ENCODE measurements around the gene ZBTB34.
A peak's percentile ranks its signal among the peaks of the same experiment; 100 is the strongest.

Gene ZBTB34

GRCh38 chr9:126877418-126877817 is 17.0 kb downstream of the ZBTB34 start:
- peak; percentile 23 for DNase-seq (ENCODE audit: low spot score)

- no peak for DNase-seq (ENCODE audit: low spot score)
Observed at GRCh38 chr9:126879288-126879687, 18.8 kb downstream of the ZBTB34 start.

- no peak for DNase-seq (ENCODE audit: low spot score)
Observed at GRCh38 chr9:126880226-126880946, 19.9 kb downstream of the ZBTB34 start.

- DNase-seq (ENCODE audit: low spot score) = no peak
Observed at GRCh38 chr9:126880947-126881332, 20.5 kb downstream of the ZBTB34 start.

- DNase-seq (ENCODE audit: low spot score) = no peak
Observed at GRCh38 chr9:126882746-126883145, 22.3 kb downstream of the ZBTB34 start.

GRCh38 chr9:126883636-126884035 is 23.2 kb downstream of the ZBTB34 start:
- no peak for DNase-seq (ENCODE audit: low spot score)

DNA sequence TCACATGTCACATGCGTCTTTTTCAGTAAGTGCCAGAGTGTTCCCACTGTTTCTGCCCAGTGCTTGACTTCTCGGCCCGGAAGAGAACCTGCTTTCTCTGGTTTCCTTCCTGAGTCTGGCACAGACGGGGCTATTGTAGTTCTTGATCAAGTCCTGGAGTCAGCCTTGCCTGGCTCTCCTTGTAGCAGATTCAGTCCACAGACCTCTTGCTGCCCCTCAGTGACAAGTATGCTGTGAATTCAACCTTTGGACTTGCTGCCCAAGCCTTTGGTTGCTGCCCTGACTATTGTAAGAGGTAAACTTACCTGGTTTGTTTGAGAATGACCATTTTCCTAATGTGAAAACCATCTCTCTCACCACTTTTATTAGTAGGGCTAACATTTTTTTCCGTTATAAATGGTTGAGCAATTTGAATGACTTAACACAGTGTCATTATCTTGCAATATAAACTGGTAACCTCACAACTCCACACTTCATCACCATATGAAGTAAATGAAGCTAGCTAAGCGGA is 24.7 kb downstream of the ZBTB34 start:
- no peak for DNase-seq (ENCODE audit: low spot score)

- no peak for DNase-seq (ENCODE audit: low spot score)
Observed at GRCh38 chr9:126886034-126886822, 25.8 kb downstream of the ZBTB34 start.

DNA sequence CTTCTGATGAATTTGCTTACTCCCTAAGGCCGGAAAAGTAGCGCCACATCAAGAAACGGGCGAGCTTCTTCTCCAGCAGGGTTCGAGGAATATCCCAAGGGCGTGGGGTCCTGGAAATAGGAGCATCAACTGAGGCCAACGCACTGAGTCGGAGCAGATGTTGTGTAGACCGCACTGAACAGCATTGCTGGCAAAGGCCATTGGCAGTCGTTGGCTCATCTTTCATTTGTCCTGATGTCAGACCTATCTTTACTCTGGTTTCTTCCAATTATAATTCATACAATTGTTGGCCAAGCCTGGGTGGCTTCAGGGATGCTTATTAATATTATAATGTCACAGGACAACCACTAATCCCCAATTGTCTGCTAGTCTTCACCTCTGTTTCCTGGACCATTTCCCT is 26.5 kb downstream of the ZBTB34 start:
- DNase-seq (ENCODE audit: low spot score) = no peak

- DNase-seq (ENCODE audit: low spot score) = no peak
Observed at GRCh38 chr9:126891676-126892075, 31.2 kb downstream of the ZBTB34 start.

DNA sequence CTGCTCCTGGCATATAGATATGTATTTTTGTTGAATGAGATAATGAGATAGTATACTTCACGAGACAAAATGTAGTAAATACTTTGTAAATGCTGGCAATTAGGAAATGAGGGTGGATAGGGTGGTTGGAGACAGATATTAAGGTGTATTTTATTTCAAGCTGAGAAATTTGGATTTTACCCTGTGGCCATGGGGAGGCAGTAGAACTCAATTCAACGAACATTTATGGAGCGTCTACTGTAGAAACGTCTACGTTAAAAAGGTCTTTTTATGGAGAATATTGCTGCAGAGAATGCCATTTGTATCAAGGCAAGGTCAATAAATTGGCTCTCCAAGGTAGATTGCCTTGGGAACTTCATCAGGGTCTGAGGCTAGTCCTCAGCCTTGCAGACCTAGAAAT is 32.6 kb downstream of the ZBTB34 start:
- DNase-seq (ENCODE audit: low spot score) = no peak

GRCh38 chr9:126894052-126894603 is 33.7 kb downstream of the ZBTB34 start:
- no peak for DNase-seq (ENCODE audit: low spot score)

DNA sequence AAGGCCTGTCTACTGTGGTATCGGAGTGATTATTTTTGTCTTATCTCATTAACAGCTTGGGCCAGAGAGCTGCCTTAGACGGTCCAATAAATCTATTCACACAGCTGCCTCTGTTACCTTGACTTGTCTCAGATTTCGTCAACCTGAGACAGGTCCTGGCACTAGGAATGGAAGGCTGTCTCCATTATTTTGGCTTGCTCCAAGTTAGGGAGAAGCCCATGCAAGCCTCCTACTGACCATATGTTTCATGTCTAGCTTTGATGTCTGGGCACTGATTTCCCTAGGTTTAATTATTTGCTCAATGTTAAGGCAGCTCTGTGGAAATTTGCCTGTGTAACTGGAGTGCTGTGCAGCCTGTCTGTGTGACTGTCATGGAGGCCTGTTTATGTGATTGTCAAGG is 41.8 kb downstream of the ZBTB34 start:
- no peak for DNase-seq (ENCODE audit: low spot score)

- no peak for DNase-seq (ENCODE audit: low spot score)
Observed at GRCh38 chr9:126904586-126904985, 44.1 kb downstream of the ZBTB34 start.

- DNase-seq (ENCODE audit: low spot score) = no peak
Observed at GRCh38 chr9:126906091-126906490, 45.7 kb downstream of the ZBTB34 start.

- DNase-seq (ENCODE audit: low spot score) = no peak
Observed at GRCh38 chr9:126907058-126907457, 46.6 kb downstream of the ZBTB34 start.

DNA sequence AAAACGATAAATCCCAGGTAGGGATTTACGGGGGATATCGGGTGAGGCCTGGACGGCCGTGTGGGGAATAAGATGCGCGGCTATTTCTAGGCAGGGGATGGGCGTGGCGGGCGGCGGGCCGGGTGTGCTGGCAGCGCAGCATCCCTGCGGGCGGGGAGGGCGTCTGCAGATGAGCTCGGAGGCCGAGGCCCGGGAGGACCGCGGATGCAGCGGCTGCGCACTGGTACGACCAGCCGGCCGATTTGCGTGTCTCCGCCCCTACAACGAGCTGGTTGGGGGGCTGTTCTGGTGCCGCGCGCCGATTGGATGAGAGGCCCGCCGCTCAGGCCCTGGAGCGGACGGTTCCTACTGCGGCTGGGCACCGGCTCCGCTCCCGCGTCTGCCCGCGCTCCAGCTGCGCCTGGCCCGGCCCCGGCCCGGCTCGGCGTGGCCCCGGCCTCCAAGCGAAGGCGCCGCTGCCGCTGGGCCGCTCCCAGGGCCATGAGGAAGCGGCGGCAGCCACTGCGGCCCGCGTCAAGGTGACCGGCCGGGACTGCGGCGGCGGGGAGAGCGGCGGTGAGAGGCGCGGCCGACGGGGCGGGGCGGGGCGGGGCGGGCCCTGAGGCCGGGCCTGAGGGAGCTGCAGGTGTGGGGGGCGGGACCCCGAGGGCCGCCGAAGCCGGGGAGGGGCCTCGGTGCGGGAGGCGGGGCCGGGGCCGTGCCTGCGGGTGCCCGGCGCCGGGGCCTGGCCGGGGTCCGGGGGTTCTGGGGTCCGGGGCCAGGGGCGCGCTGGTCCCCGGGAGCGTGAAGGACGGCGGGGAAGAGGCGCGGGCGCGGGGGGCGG is 54.2 kb downstream of the ZBTB34 start, which contains the start of gene RALGPS1:
RALGPS1 (plus strand) TSS at position 325 of the 823 bp plus-strand sequence. CDS start 47,508 bp downstream, outside the sequence.
- DNase-seq (ENCODE audit: low spot score) = peak; percentile 93

DNA sequence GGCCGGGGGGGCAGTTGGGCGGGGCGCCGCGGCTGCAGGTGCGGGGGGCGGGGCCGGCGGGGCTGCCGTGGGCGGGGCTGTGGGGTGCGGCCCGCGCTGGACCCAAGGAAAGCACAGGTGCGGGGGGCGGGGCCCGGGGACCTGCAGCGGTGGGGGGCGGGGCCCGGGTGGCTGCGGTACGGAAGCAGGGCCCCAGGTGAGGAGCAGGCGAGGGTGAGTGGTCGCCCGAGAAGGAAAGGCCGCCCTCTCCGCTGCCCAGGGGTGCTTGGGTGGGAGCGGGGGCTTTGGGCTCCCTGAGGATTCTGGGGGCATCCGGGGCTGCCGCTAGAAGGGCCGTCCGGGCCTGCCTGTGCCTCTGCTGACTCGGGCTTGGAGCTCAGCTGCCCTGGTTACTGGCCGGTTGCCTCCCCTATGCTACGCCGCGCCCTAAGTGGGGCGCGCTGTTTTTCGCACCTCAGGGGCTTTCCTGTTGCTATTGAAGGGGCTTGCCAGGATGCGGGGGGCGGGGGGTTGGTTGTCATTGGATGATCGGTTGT is 54.9 kb downstream of the ZBTB34 start:
- peak; percentile 41 for DNase-seq (ENCODE audit: low spot score)

DNA sequence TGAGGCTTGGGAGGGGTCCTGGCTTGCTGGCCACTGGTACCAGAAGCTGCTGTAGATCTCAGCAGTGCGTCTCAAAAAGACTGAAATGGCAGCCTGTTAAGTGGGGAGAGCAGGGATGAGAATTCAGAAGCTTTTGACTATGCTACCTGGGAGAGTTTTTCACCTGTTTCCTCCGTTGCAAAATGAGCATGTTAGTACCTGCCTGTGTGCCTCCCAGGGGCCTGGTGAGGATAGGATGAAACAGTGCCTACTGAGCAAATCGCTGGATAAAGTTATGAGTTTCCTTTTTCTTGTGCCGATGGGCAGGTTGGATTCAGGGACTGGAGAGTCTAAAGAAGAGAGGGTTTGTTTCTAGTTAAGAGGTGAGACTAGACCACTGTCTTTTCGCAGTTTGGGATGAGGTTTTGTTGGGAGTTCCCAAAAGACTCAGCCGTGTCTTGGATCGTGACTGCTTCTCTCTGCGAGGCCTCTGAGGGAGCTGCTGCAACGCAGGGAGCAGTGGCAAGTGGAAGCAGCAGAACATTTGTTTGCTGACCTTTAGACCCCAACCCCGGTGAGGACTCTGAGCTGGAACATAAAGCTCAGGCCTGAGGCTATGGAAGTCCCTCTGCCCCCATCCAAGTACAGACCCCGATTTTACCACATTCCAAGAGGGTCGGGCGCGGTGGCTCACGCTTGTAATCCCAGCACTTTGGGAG is 55.6 kb downstream of the ZBTB34 start:
- no peak for DNase-seq (ENCODE audit: low spot score)

DNA sequence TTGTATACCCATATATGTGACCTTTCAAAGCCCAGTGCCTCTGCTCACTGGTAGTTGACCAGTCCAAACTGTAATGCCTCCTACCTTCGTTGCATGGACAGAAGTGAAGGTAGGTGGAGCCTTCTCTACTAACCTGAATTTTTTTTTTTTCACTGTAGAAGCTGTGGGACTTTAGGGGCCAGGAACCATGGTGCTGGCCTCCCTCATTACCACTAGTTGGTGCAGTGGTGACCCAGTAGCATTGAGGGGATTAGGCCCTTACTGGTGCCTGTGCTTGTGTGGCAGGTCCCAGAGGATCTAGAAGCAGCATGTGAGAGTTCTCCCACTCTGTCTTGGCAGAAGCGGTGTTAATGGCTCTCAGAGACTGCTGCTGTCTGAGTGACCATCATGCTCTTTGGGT is 56.5 kb downstream of the ZBTB34 start:
- no peak for DNase-seq (ENCODE audit: low spot score)

DNA sequence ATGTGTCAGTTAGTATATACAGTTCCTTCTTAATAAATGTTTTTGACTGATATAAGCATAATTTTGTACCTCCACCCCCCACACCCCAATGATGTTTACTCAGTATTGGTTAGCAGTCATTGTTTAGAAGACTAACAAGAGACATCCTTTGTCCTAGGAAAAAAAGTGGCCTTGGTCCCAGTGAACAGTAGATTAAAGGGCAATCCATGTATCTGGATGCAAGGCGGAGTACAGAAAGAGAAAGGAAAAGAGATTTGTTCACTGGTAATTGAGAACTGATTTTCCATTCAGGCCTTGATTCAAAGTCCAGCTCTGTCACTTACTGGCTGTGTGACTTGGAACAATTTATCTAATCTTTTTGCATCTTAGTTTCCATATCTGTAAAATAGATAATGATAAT is 58.8 kb downstream of the ZBTB34 start:
- DNase-seq (ENCODE audit: low spot score) = no peak

Data from CD4-positive, alpha-beta T cell treated with Interleukin-2 at 100 ng/mL for 4 hours (primary cell).